ENCODE measurements around the gene GARNL3.
A peak's percentile ranks its signal among the peaks of the same experiment; 100 is the strongest.

The GARNL3 gene

GRCh38 chr9:127336086-127336485 is 71.5 kb downstream of the GARNL3 start:
- peaks cover 29% of the 10 kb centered on the region for H3K4me1 ChIP-seq (ENCODE audit: control insufficient read depth, insufficient read depth, low read length)

GRCh38 chr9:127336506-127337352 is 72.2 kb downstream of the GARNL3 start:
- Histone ChIP-seq H3K27me3 (ENCODE audit: control insufficient read depth in 1 of 2, insufficient read depth in 2 of 2, low read length in 2 of 2) (no peaks in the 10 kb centered on the region), H3K9ac (ENCODE audit: low read length in 2 of 2) (no peak overlapping the region), H3K9me3 (ENCODE audit: control insufficient read depth in 2 of 2, low read length in 2 of 2) (no peaks in the 10 kb centered on the region), H3K36me3 (ENCODE audit: control insufficient read depth in 2 of 2, insufficient read depth in 2 of 2, low read length in 2 of 2) (peaks cover 4 to 6% of the 10 kb centered on the region in 2 donors), H3K4me3 (ENCODE audit: low read length in 2 of 2) (no peak overlapping the region), H3K27ac (ENCODE audit: low read length) (peak overlapping the region; percentile 49), H3K4me1 (ENCODE audit: control insufficient read depth, insufficient read depth, low read length) (peaks cover 29% of the 10 kb centered on the region)

More at GRCh38 chr9:127336086-127336485, 71.5 kb downstream of the GARNL3 start:
- Histone ChIP-seq H3K4me3 (ENCODE audit: low read length in 2 of 2) (no peak overlapping the region), H3K27me3 (ENCODE audit: control insufficient read depth in 1 of 2, insufficient read depth in 2 of 2, low read length in 2 of 2) (no peaks in the 10 kb centered on the region), H3K9ac (ENCODE audit: low read length in 2 of 2) (no peak overlapping the region), H3K9me3 (ENCODE audit: control insufficient read depth in 2 of 2, low read length in 2 of 2) (no peaks in the 10 kb centered on the region), H3K27ac (ENCODE audit: low read length) (peak overlapping the region; percentile 49), H3K36me3 (ENCODE audit: control insufficient read depth in 2 of 2, insufficient read depth in 2 of 2, low read length in 2 of 2) (peaks cover 4 to 6% of the 10 kb centered on the region in 2 donors)

GRCh38 chr9:127340721-127341120 is 76.1 kb downstream of the GARNL3 start:
- peaks cover 4 to 13% of the 10 kb centered on the region in 2 donors for H3K36me3 ChIP-seq (ENCODE audit: control insufficient read depth in 2 of 2, insufficient read depth in 2 of 2, low read length in 2 of 2)
- H3K27me3 ChIP-seq (ENCODE audit: control insufficient read depth in 1 of 2, insufficient read depth in 2 of 2, low read length in 2 of 2) = no peaks in the 10 kb centered on the region
- no peaks in the 10 kb centered on the region for H3K9me3 ChIP-seq (ENCODE audit: control insufficient read depth in 2 of 2, low read length in 2 of 2)
- H3K4me1 ChIP-seq (ENCODE audit: control insufficient read depth, insufficient read depth, low read length) = peaks cover 31% of the 10 kb centered on the region
- no peak overlapping the region for H3K9ac ChIP-seq (ENCODE audit: low read length in 2 of 2)
- no peak overlapping the region for H3K4me3 ChIP-seq (ENCODE audit: low read length in 2 of 2)
- H3K27ac ChIP-seq (ENCODE audit: low read length) = no peak overlapping the region

GRCh38 chr9:127341152-127341551 is 76.6 kb downstream of the GARNL3 start:
- no peak overlapping the region for H3K27ac ChIP-seq (ENCODE audit: low read length)
- peaks cover 31% of the 10 kb centered on the region for H3K4me1 ChIP-seq (ENCODE audit: control insufficient read depth, insufficient read depth, low read length)
- no peak overlapping the region for H3K9ac ChIP-seq (ENCODE audit: low read length in 2 of 2)
- H3K36me3 ChIP-seq (ENCODE audit: control insufficient read depth in 2 of 2, insufficient read depth in 2 of 2, low read length in 2 of 2) = peaks cover 4 to 11% of the 10 kb centered on the region in 2 donors
- no peaks in the 10 kb centered on the region for H3K9me3 ChIP-seq (ENCODE audit: control insufficient read depth in 2 of 2, low read length in 2 of 2)
- H3K4me3 ChIP-seq (ENCODE audit: low read length in 2 of 2) = no peak overlapping the region
- H3K27me3 ChIP-seq (ENCODE audit: control insufficient read depth in 1 of 2, insufficient read depth in 2 of 2, low read length in 2 of 2) = no peaks in the 10 kb centered on the region

- Histone ChIP-seq H3K9me3 (ENCODE audit: control insufficient read depth in 2 of 2, low read length in 2 of 2) (no peaks in the 10 kb centered on the region), H3K9ac (ENCODE audit: low read length in 2 of 2) (no peak overlapping the region), H3K27me3 (ENCODE audit: control insufficient read depth in 1 of 2, insufficient read depth in 2 of 2, low read length in 2 of 2) (no peaks in the 10 kb centered on the region), H3K36me3 (ENCODE audit: control insufficient read depth in 2 of 2, insufficient read depth in 2 of 2, low read length in 2 of 2) (peaks cover 4 to 11% of the 10 kb centered on the region in 2 donors), H3K4me1 (ENCODE audit: control insufficient read depth, insufficient read depth, low read length) (peaks cover 16% of the 10 kb centered on the region), H3K4me3 (ENCODE audit: low read length in 2 of 2) (no peak overlapping the region), H3K27ac (ENCODE audit: low read length) (no peak overlapping the region)
These were observed 79.9 kb downstream of the GARNL3 start for GRCh38 chr9:127344368-127345000.

- H3K9ac ChIP-seq (ENCODE audit: low read length in 2 of 2) = no peak overlapping the region
- H3K27ac ChIP-seq (ENCODE audit: low read length) = no peak overlapping the region
- H3K4me1 ChIP-seq (ENCODE audit: control insufficient read depth, insufficient read depth, low read length) = peaks cover 13% of the 10 kb centered on the region
- no peaks in the 10 kb centered on the region for H3K9me3 ChIP-seq (ENCODE audit: control insufficient read depth in 2 of 2, low read length in 2 of 2)
- no peaks in the 10 kb centered on the region for H3K27me3 ChIP-seq (ENCODE audit: control insufficient read depth in 1 of 2, insufficient read depth in 2 of 2, low read length in 2 of 2)
- peaks cover 1 to 7% of the 10 kb centered on the region in 2 donors for H3K36me3 ChIP-seq (ENCODE audit: control insufficient read depth in 2 of 2, insufficient read depth in 2 of 2, low read length in 2 of 2)
- no peak overlapping the region for H3K4me3 ChIP-seq (ENCODE audit: low read length in 2 of 2)
These were observed 81.0 kb downstream of the GARNL3 start for GRCh38 chr9:127345566-127345965.

GRCh38 chr9:127346584-127346983 is 82.0 kb downstream of the GARNL3 start:
- Histone ChIP-seq H3K27ac (ENCODE audit: low read length) (no peak overlapping the region), H3K27me3 (ENCODE audit: control insufficient read depth in 1 of 2, insufficient read depth in 2 of 2, low read length in 2 of 2) (no peaks in the 10 kb centered on the region), H3K4me1 (ENCODE audit: control insufficient read depth, insufficient read depth, low read length) (peaks cover 9% of the 10 kb centered on the region), H3K9ac (ENCODE audit: low read length in 2 of 2) (no peak overlapping the region), H3K4me3 (ENCODE audit: low read length in 2 of 2) (no peak overlapping the region), H3K36me3 (ENCODE audit: control insufficient read depth in 2 of 2, insufficient read depth in 2 of 2, low read length in 2 of 2) (peaks cover 0 to 7% of the 10 kb centered on the region in 2 donors), H3K9me3 (ENCODE audit: control insufficient read depth in 2 of 2, low read length in 2 of 2) (no peaks in the 10 kb centered on the region)

GRCh38 chr9:127347831-127348776 is 83.5 kb downstream of the GARNL3 start:
- Histone ChIP-seq H3K4me1 (ENCODE audit: control insufficient read depth, insufficient read depth, low read length) (peaks cover 9% of the 10 kb centered on the region), H3K27ac (ENCODE audit: low read length) (no peak overlapping the region), H3K9ac (ENCODE audit: low read length in 2 of 2) (no peak overlapping the region), H3K4me3 (ENCODE audit: low read length in 2 of 2) (no peak overlapping the region), H3K36me3 (ENCODE audit: control insufficient read depth in 2 of 2, insufficient read depth in 2 of 2, low read length in 2 of 2) (peaks cover 0 to 8% of the 10 kb centered on the region in 2 donors), H3K27me3 (ENCODE audit: control insufficient read depth in 1 of 2, insufficient read depth in 2 of 2, low read length in 2 of 2) (no peaks in the 10 kb centered on the region), H3K9me3 (ENCODE audit: control insufficient read depth in 2 of 2, low read length in 2 of 2) (no peaks in the 10 kb centered on the region)

GRCh38 chr9:127349483-127350113 is 85.0 kb downstream of the GARNL3 start:
- H3K36me3 ChIP-seq (ENCODE audit: control insufficient read depth in 2 of 2, insufficient read depth in 2 of 2, low read length in 2 of 2) = peaks cover 0 to 4% of the 10 kb centered on the region in 2 donors
- H3K4me3 ChIP-seq (ENCODE audit: low read length in 2 of 2) = no peak overlapping the region
- no peak overlapping the region for H3K9ac ChIP-seq (ENCODE audit: low read length in 2 of 2)
- H3K27me3 ChIP-seq (ENCODE audit: control insufficient read depth in 1 of 2, insufficient read depth in 2 of 2, low read length in 2 of 2) = no peaks in the 10 kb centered on the region
- H3K4me1 ChIP-seq (ENCODE audit: control insufficient read depth, insufficient read depth, low read length) = peaks cover 3% of the 10 kb centered on the region
- H3K27ac ChIP-seq (ENCODE audit: low read length) = no peak overlapping the region
- no peaks in the 10 kb centered on the region for H3K9me3 ChIP-seq (ENCODE audit: control insufficient read depth in 2 of 2, low read length in 2 of 2)
